Measurements from ENCODE around the gene TYW1. TPM values are rescaled to one million over a fixed set of nuclear protein-coding genes. Genes with fewer than 3 reads are reported as not detected.
A peak's percentile ranks its signal among the peaks of the same experiment; 100 is the strongest.
"Not testable (repeated sequence)": the region's sequence is repeated elsewhere in the genome, so short reads cannot be mapped to it uniquely, and the experiment has no call there.

The TYW1 gene
- total RNA-seq, 1 experiment from 2014 or later: 25.9 TPM

DNA sequence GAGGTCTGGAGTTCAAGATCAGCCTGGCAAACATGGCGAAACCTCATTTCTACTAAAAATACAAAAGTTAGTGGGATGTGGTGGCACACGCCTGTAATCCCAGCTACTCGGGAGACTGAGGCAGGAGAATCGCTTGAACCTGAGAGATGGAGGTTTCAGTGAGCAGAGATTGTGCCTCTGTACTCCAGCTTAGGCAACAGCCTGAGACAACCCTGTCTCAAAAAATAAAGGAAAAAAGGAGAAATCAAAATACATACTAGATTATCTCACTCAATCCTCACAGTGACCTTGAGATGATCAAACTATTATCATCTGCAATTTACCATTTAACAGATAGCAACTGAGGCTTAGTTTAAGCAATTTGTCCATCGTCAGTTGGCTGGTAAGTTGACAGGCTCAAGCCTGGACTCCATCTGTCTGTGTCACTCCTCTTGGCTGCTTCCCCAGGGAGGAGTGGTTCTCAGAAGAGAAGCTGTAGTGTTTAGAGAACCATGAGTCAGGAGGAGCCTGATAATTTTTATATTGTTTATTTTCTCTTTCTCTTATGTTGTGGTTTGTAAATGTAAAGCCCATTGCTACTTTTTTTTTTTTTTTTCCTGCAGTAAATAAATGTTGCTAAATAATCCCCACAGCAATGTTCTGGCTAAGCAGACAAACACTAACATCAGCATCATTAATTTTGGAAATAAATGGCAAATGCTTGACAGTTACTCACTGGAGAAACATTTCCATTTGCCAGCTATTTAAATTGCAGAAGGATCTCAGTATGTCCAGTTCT, 46.3 kb downstream of the TYW1 start:
- peak; percentile 47 for DNase-seq (ENCODE audit: extremely low read depth, low read depth)

DNA sequence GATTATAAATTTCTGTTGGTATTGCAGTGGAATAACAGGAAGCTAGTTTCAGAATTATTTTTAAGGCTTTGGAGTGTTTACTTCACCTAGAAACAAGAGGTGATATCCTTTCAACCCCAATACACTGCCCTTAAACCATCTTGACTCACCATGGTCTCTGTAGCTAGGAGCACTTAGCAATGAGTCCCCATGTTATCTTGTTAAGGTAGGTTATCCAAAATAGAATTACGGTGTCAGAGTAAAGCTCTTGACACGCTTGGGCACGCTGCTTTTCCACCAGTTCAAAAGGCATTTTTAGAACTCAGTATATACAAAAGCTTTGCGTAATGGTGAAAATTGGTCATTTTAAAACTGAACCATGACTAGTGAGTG, 46.9 kb downstream of the TYW1 start:
- DNase-seq (ENCODE audit: extremely low read depth, low read depth): not testable (repeated sequence)

DNA sequence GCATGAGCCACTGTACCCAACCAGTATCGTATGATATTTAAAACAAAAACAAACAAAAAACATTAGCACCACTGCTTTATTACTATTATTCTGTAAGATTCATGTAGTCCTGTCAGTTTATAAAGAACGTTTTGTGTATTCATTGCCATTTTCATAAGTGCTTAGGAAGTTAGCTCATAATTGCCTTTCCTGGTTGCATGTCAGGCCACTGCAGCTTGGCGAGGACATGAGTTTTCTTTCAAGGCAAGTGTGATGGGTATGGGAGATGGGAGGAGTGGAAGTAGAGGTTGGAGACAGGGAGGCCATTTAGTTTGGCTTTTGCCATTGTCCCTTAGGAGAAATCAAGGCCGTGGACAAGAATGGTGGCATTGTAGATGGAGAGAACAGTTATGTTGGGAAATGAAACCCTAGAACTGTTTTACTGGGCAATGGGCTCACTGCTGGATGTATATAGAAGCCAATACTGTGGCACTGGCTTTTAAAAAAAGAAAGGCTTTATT, 48.9 kb downstream of the TYW1 start:
- DNase-seq (ENCODE audit: extremely low read depth, low read depth): no peak

DNA sequence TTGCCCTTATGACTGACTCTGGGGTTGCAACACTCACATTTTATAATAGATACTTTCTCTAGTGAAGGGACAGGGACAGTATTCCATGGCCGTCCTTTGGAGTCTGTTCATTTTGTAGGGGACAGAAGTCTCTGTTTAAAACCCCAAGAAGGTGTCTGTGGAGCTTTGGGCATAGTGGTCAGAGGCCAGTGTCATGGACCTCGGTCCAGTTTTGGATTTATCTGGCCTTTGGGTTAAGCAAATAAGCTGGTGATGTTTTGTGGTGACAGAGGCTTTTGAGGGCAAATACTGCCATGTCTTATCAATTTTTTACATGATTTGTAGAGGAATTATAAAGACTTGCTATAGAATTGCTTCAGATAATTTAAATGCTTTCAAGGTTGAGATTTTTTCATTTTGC, 50.2 kb downstream of the TYW1 start:
- DNase-seq (ENCODE audit: extremely low read depth, low read depth): not testable (repeated sequence)

DNA sequence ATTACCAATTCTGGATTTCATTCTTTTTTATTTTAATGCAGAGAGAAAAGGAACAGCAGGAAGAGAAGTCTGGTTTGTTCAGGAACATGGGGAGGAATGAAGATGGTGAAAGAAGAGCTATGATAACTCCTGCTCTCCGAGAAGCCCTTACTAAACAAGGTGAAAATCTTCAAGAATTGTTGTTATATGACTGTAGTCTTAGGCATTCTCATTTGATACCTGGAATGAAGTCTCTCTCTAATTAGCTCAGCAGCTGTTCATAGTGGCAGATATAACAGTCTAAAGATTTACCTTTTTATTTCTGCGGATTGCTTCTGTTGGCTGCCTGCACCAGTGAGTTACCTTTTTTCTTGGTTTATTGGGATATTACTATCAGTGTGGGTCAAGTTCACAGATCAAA, 53.3 kb downstream of the TYW1 start:
- not testable (repeated sequence) for DNase-seq (ENCODE audit: extremely low read depth, low read depth)

DNA sequence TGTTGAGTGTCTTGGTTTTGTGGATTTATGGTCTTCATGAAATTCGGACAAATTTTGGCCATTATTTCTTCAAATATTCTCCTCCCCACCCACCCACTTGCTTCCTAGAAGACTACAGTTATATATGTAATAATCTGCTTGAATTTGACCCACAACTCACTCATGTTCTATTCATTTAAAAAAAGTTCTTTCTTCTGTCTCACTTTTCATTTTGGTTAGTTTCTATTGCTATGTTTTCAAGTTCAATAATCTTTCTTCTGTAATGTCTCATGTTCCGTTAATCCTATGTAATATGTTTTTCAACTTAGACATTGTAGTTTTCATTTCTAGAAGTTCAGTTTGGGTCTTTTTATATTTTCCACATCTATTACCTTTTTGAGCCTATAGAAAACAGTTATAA, 55.5 kb downstream of the TYW1 start:
- DNase-seq (ENCODE audit: extremely low read depth, low read depth): not testable (repeated sequence)

DNA sequence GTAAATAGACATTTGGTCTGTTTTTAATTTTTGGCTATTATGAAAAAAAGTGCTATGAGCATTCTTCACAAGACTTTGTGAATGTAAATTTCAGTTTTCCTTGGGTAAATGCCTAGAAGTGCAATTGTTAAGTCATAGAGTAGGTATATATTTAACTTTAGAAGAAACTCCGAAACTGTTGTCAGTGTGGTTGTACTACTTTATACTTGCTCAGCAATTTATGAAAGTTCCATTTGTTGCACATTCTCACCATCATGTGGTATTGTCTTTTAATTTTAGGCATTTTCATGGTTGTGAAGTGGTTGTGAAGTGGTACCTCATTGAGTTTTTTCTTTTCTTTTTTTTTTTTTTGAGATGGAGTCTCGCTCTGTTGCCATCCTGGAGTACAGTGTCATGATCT, 60.0 kb downstream of the TYW1 start:
- DNase-seq (ENCODE audit: extremely low read depth, low read depth): no peak

DNA sequence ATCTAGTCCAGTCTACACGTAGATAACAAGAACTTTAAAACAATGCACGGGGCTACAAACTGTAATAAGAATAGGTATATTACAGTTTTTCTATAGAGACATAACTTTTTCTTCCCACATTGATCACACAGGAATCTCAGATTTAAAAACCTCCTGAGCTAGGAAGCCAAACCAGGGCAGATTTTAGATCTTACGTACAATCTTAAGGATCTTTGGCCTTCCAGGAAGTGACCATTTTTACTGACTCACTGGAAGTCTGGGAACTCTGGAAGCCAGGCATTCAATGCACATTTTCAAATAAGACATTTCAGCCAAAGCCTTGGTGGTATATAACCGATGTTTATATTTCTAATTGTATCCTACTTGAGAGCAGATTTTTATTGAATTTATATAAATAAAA, 64.7 kb downstream of the TYW1 start:
- not testable (repeated sequence) for DNase-seq (ENCODE audit: extremely low read depth, low read depth)

DNA sequence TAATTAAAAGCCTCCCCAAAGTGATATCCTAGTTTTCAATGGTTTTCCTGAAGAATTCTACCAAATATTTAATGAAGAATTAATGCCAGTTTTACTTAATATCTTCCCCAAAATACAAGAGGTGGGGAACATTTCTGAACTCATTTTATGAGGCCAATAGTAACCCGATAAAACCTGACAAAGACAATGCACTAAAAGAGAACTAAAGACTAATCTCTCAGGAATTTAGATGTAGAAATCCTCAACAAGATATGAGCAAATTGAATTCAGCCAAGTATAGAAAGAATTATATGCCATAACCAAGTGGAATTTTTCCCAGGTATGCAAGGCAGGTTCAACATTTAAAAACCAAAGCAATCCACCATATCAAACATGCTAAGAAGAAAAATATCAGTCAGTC, 66.2 kb downstream of the TYW1 start:
- not testable (repeated sequence) for DNase-seq (ENCODE audit: extremely low read depth, low read depth)

DNA sequence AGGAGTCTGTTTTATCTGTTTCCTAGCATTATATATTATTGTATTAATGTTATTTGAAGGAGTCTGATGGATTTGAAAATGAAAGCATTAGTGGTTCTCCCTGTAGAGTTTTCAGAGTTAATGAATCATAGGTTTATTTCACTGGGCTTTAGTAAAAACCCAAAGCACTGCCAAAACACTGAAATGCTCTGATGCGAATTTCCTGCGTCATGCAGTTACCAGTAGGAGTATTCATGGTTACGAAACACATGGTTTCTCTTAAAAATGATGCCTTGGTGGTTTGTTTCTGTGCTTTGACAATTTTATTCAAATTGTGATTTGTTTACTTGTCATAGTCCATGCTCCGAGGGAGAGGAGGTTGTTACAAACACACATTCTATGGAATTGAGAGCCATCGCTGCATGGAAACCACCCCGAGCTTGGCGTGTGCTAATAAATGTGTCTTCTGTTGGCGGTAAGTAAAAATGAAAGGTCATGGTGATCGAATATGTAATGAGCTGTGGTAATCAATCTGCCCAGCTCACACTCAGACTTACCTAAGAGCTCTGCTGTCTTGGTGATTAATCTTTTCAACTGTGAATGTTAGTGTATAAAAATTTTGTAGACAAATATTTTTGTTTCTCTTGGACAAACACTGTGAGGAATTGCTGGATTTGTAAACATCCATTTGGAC, 70.5 kb downstream of the TYW1 start:
- peak; percentile 40 for DNase-seq (ENCODE audit: extremely low read depth, low read depth)

DNA sequence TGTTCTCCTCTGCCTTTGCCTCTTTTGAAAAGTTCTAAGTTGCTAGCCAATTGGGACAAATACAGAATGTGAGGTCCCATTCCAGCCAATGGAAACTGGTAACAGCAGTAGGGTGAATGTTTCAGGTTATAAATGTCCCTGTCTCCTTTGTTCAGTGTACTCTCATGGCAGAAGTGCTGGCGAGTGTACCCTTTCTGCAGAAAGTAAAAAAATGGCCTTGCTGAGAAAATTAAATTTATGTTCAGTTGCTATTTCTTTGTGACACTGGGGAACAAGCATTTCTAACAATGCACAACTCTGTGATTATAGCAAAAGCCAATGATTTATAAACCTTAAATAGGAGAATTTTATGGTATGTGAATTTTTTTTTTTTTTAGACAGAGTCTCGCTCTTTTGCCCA, 79.5 kb downstream of the TYW1 start:
- DNase-seq (ENCODE audit: extremely low read depth, low read depth): not testable (repeated sequence)

DNA sequence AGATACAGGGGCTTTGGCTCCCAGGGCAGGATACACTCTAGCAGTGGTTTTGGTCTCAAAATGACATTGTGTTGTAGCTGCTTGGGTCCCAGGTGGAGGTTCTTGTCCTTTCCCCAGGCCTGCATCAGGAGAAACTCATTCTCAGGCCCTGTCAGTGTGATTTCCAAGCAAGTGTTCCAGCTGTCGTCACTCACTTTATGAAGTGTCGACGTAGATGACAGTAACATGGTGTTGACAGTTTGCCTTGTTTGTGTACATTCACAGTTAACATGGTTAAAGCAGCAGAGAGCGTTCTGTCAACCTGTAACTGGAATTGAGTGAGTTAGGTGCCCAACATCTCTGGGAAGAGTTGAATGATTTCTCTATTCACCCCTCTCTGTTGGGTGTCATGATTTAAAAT, 86.2 kb downstream of the TYW1 start:
- DNase-seq (ENCODE audit: extremely low read depth, low read depth): not testable (repeated sequence)

DNA sequence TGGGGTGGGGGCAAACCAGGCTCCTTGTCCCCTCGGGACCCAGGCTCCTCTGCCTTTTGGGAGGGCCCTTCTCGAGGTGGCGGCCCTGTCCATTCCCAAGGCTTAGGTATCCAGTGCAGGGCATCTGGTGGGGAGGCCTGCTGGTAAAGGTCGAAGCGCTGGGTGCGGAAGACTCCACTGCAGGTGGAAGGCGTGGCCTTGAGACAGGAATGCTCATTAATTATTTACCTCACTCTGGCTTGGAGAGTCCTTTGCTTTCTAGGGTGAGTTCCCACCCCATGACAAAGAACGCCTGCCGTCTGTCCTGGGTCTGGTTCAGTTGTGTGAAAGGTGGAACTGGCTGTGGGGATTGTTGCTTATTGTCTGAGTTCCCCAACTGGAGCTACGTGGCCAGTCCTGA, 92.6 kb downstream of the TYW1 start:
- DNase-seq (ENCODE audit: extremely low read depth, low read depth): not testable (repeated sequence)

DNA sequence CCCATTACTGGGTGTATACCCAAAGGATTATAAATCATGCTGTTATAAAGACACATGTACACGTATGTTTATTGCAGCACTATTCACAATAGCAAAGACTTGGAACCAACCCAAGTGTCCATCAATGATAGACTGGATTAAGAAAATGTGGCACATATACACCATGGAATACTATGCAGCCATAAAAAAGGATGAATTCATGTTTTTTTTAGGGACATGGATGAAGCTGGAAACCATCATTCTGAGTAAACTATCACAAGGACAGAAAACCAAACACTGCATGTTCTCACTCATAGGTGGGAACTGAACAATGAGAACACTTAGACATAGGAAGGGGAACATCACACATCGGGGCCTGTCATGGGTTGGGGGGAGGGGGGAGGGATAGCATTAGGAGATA, 94.4 kb downstream of the TYW1 start:
- DNase-seq (ENCODE audit: extremely low read depth, low read depth): not testable (repeated sequence)

DNA sequence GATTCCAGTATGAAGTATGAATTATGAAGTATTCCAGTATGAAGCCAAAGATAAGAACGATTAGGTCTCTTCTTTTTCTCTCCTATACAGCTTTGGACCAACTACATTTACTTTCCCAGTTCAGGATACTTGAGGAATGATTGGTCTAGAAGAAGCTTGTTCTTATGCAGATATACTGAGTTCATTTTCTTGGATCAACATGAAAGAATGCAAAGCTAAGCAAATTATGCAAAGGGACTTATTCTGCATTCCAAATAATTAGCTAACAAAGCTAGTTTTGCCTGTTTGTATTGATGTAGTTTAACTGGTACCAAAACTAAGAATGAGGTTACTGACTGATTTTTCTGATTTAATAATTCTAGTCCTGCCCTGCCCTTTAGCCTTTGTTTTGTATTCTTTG, 101.4 kb downstream of the TYW1 start:
- DNase-seq (ENCODE audit: extremely low read depth, low read depth): not testable (repeated sequence)

DNA sequence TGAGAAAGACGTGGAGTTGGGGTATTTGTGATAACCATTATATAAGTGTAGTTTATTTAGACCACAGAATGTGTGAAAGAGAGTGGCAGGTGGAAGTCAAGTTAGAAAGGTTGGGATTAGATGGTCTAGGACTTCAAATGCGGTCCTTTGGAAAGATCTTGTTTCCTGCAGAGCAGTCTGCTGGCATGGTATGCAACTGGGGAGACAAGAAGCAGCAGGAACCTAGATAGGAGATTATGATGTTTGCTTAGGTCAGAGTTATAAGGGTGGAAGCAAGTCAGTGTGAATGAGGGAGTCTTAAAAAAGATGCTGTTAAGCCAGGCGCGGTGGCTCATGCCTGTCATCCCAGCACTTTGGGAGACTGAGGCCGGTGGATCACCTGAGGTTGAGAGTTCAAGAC, 102.8 kb downstream of the TYW1 start:
- DNase-seq (ENCODE audit: extremely low read depth, low read depth): not testable (repeated sequence)

DNA sequence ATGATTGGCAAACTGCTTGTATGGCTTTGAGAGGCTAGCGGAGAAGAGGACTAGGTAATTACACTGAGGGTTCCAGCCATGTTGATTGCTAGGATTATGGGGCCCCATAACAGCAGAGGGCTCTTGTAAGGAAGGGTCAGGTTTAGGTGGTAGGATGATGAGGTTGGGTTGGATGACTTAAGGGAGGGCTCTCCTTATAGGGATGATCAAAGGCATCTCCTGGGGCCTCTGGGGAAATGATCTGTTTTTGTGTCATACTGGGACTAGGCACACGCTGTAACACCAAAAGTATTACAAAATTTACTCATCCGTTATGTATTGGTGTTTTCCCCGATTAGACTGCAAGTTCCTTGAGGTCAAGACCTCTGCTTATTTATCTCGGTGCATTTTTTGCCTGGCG, 103.4 kb downstream of the TYW1 start:
- not testable (repeated sequence) for DNase-seq (ENCODE audit: extremely low read depth, low read depth)

DNA sequence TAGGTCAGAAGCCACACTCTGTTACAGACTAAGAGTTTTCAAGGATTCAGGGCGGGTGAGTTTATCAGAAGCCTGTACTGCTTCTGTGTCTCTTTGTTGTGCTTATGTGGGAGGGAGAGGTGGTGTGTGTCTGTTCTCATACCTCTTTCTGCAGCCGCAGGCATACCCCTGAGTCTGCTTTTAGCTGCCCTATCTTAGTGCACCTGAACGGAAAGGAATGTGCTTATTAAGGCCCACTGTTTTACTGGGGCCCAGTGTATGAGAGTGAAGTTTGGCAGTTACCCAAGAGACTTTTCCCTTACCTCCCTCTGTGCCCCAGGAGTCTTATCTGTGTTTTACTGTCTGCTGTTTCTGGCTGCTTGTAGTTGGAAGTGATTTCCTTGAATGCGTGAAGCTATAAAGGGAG, 104.3 kb downstream of the TYW1 start:
- DNase-seq (ENCODE audit: extremely low read depth, low read depth): no peak

DNA sequence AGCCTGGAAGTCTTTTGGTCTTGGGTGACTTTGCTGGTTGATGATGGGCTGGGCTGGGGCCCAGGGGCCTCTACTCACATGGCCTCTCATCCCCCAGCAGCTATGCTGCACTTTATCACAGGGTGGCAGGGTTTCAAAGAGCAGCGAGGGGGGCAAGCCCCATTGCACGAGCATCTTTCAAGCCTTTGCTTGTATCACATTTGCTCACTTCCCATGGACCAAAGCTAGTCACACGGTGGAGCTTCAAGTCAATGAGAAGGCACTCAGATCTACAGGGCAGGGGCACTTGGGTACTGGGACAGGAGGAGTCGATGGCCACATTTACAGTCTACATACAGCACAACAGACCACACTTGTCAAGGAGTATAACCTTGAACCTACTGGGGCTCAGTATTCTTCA, 108.3 kb downstream of the TYW1 start:
- DNase-seq (ENCODE audit: extremely low read depth, low read depth): not testable (repeated sequence)

DNA sequence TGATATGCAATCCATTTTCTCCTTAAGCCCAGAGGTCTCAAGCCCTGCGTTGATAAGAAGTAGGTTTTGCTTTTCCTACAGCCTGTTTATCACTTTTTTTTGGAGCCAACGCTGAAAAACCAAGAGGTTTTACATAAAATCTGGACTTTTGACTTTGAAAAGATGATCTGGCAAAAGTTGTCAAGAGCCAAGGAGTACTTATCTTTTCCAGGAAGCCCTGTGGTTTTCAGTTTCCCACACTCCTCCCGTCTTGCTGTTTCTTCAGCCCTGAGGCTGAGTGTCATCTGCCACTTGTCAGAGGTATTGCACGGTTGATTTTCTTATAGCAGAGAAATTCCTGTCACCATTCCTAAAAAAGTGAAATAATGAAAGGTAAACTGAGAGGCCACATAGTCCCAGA, 108.7 kb downstream of the TYW1 start:
- DNase-seq (ENCODE audit: extremely low read depth, low read depth): no peak

DNA sequence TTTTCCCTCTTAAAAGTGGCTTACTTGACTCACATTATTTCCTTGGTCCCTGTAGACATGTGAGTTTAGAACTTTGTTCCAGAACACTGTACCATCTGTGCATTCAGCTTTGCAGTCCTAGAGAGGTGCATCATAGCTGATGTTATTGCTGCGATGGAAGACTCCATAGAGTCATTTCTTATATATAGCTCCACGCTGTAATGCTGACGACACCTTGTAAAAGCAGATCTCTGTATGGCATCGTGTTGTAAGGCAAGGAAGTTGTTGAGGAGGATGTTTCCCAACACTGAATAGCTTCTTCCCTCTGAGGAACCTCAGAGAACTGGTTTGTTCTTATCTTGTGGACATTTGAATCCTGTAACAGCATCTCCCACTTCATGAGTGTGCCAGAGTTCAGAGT, 109.6 kb downstream of the TYW1 start:
- DNase-seq (ENCODE audit: extremely low read depth, low read depth): not testable (repeated sequence)

DNA sequence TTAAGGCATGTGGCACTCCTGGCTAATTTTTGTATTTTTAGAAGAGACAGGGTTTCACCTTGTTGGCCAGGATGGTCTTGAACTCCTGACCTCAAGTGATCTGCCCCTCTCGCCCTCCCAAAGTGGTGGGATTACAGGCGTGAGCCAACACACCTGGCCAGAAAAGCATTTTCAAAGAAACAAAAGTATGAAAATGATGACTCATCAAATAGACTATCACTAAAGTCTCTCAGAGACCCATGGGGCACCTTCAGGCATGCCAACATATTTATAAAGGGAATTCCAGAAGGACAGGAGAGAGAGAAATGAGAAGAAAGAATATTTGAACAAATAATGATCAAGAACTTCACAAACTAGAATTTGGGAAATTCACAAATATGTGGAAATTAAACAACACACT, 114.7 kb downstream of the TYW1 start:
- DNase-seq (ENCODE audit: extremely low read depth, low read depth): not testable (repeated sequence)

Data from NCI-H460 (cell line).